Measurements from ENCODE around the gene AKAP8.
"Not testable (repeated sequence)": the region's sequence is repeated elsewhere in the genome, so short reads cannot be mapped to it uniquely, and the experiment has no call there.

Gene AKAP8

GRCh38 chr19:15373644-15374043 is 5.9 kb downstream of the AKAP8 start:
- DNase-seq (ENCODE audit: low read depth): no peak

- no peak for DNase-seq (ENCODE audit: low read depth)
Measured at GRCh38 chr19:15372891-15373301, 6.7 kb downstream of the AKAP8 start.

GRCh38 chr19:15372470-15372869 is 7.1 kb downstream of the AKAP8 start:
- no peak for DNase-seq (ENCODE audit: low read depth)

GRCh38 chr19:15371786-15372380 is 7.7 kb downstream of the AKAP8 start:
- no peak for DNase-seq (ENCODE audit: low read depth)

- DNase-seq (ENCODE audit: low read depth): no peak
Measured at GRCh38 chr19:15371119-15371518, 8.5 kb downstream of the AKAP8 start.

GRCh38 chr19:15369594-15369891 is 10.0 kb downstream of the AKAP8 start:
- DNase-seq (ENCODE audit: low read depth): no peak

- DNase-seq (ENCODE audit: low read depth): no peak
Measured at GRCh38 chr19:15368798-15369593, 10.6 kb downstream of the AKAP8 start.

- no peak for DNase-seq (ENCODE audit: low read depth)
Measured at GRCh38 chr19:15368051-15368632, 11.4 kb downstream of the AKAP8 start.

GRCh38 chr19:15367439-15367838 is 12.1 kb downstream of the AKAP8 start:
- no peak for DNase-seq (ENCODE audit: low read depth)

GRCh38 chr19:15365264-15365663 is 14.3 kb downstream of the AKAP8 start:
- no peak for DNase-seq (ENCODE audit: low read depth)

GRCh38 chr19:15363791-15364190 is 15.8 kb downstream of the AKAP8 start:
- not testable (repeated sequence) for DNase-seq (ENCODE audit: low read depth)

- DNase-seq (ENCODE audit: low read depth): not testable (repeated sequence)
Measured at GRCh38 chr19:15363048-15363447, 16.5 kb downstream of the AKAP8 start.

GRCh38 chr19:15360015-15360414 is 19.6 kb downstream of the AKAP8 start:
- DNase-seq (ENCODE audit: low read depth): not testable (repeated sequence)

GRCh38 chr19:15358918-15359317 is 20.7 kb downstream of the AKAP8 start:
- no peak for DNase-seq (ENCODE audit: low read depth)

- no peak for DNase-seq (ENCODE audit: low read depth)
Measured at GRCh38 chr19:15357906-15358305, 21.7 kb downstream of the AKAP8 start.

GRCh38 chr19:15354566-15355296 is 24.9 kb downstream of the AKAP8 start:
- no peak for DNase-seq (ENCODE audit: low read depth)

- no peak for DNase-seq (ENCODE audit: low read depth)
Measured at GRCh38 chr19:15353908-15354307, 25.7 kb downstream of the AKAP8 start.

GRCh38 chr19:15352535-15352934 is 27.1 kb downstream of the AKAP8 start:
- DNase-seq (ENCODE audit: low read depth): not testable (repeated sequence)

GRCh38 chr19:15341328-15341727 is 38.3 kb downstream of the AKAP8 start:
- not testable (repeated sequence) for DNase-seq (ENCODE audit: low read depth)

- no peak for DNase-seq (ENCODE audit: low read depth)
Measured at GRCh38 chr19:15340086-15340485, 39.5 kb downstream of the AKAP8 start.

- no peak for DNase-seq (ENCODE audit: low read depth)
Measured at GRCh38 chr19:15337202-15337601, 42.4 kb downstream of the AKAP8 start.

GRCh38 chr19:15335992-15336391 is 43.6 kb downstream of the AKAP8 start:
- DNase-seq (ENCODE audit: low read depth): not testable (repeated sequence)

Measured in stimulated activated CD8-positive, alpha-beta memory T cell treated with anti-CD3 and anti-CD28 coated beads, Interleukin-15, amount 100 ng/mL, for 24 hours (primary cell).